SK-N-MC (cell line): ENCODE measurements around the gene GMDS.

Experiments
- DNase-seq: peaks from one replicate; pipeline ENCODE4 v3.0.0-alpha.2; 2011; ENCODE audit warnings: low read depth, low spot score
- H3K27ac ChIP-seq: fragments of 200-600 bp; sonication (generic); 2 replicates; pipeline ENCODE4 v1.5.1; 2016; ENCODE audit warnings: mixed run types
- H3K36me3 ChIP-seq: fragments of 200-600 bp; sonication (generic); 2 replicates; pipeline ENCODE4 v1.6.1; 2017; ENCODE audit warnings: antibody characterized with exemption, low read length, mixed read lengths; ENCODE audit not compliant: insufficient read depth
- H3K4me3 ChIP-seq: fragments of 200-600 bp; sonication (generic); 2 replicates; pipeline ENCODE4 v1.5.1; 2016
- H3K9ac ChIP-seq: fragments of 200-600 bp; sonication (generic); 2 replicates; pipeline ENCODE4 v1.8.0; 2017; ENCODE audit warnings: mixed run types, mixed read lengths; ENCODE audit not compliant: insufficient read length
- H3K9me3 ChIP-seq: fragments of 200-600 bp; sonication (generic); 2 replicates; pipeline ENCODE4 v1.6.1; 2017; ENCODE audit warnings: low read depth, mild to moderate bottlenecking, antibody characterized with exemption, low read length, moderate library complexity, mixed read lengths
- EZH2 ChIP-seq: fragments of 200-600 bp; sonication (generic); IDR thresholded peaks from one replicate; pipeline ENCODE4 v1.6.1; 2017; ENCODE audit warnings: antibody characterized with exemption
- FOXP2 ChIP-seq: optimal IDR thresholded peaks from 2 replicates; pipeline ENCODE3; 2011; ENCODE audit warnings: mild to moderate bottlenecking, moderate library complexity; ENCODE audit not compliant: insufficient read depth; ENCODE audit errors: extremely low read length, control extremely low read depth
- POLR2AphosphoS5 ChIP-seq: IDR thresholded peaks from 2 replicates; pipeline ENCODE4 v1.6.1; 2012; ENCODE audit warnings: mild to moderate bottlenecking, low read depth, low read length, borderline replicate concordance

GMDS gene

DNA sequence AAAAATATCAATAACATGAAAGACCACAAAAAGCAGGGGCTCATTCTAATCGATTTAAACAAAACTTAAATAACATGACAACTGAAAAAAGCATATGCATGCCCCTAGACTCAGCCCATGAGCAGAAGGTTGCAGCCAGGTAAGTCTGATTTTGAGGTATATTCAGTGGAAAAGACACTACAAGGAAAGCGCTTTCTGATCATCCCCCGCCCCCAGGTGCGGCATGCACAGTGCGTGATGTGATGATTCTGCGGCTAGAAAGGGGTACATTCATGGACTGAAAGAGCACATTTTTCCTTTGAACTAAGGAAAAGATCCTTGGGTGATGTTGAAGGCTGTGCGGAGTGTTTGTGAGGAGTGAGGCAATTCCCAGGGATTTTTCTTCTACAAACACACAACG, 652.6 kb downstream of the GMDS start:
- no peak overlapping the region for H3K9ac ChIP-seq
- DNase-seq = no peak
- no peak overlapping the region for H3K27ac ChIP-seq
- H3K4me3 ChIP-seq = no peak overlapping the region
- H3K9me3 ChIP-seq = no peaks in the 10 kb centered on the region
- no peaks in the 10 kb centered on the region for H3K36me3 ChIP-seq
- TF ChIP-seq FOXP2 (no peak), EZH2 (no peak), POLR2AphosphoS5 (no peak)

DNA sequence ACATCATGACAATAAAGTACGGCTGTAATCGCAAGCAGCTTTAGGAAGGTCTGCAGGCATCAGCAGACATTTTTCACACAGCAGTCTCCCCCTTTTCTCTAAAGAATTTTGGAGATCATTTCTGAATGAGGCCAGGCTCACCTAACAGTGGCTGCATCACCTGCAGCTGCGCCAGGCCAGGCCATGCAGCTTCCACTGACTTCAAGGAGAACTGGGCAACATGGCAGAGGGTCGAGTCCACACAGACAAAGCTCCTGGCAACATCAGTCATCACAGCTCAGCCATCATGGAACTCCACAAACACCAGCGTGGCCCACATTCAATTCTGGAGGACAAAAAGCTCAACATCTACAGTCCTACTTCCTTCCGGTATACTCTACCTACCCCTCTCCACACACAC, 653.5 kb downstream of the GMDS start:
- H3K36me3 ChIP-seq = no peaks in the 10 kb centered on the region
- H3K27ac ChIP-seq = no peak overlapping the region
- no peak overlapping the region for H3K4me3 ChIP-seq
- H3K9me3 ChIP-seq = no peaks in the 10 kb centered on the region
- TF ChIP-seq EZH2 = no peak
- TF ChIP-seq POLR2AphosphoS5 = no peak
- no peak for TF ChIP-seq FOXP2
- no peak for DNase-seq
- H3K9ac ChIP-seq = no peak overlapping the region

- Histone ChIP-seq H3K9ac (no peak overlapping the region), H3K27ac (no peak overlapping the region), H3K9me3 (no peaks in the 10 kb centered on the region), H3K36me3 (no peaks in the 10 kb centered on the region), H3K4me3 (no peak overlapping the region)
- no peak for DNase-seq
- no peak for TF ChIP-seq EZH2
- no peak for TF ChIP-seq FOXP2
- no peak for TF ChIP-seq POLR2AphosphoS5
Measured at GRCh38 chr6:1591243-1591642, 654.2 kb downstream of the GMDS start.

- H3K4me3 ChIP-seq = no peak overlapping the region
- TF ChIP-seq POLR2AphosphoS5 = no peak
- no peak for TF ChIP-seq EZH2
- no peak for TF ChIP-seq FOXP2
- no peak overlapping the region for H3K9ac ChIP-seq
- no peak overlapping the region for H3K27ac ChIP-seq
- DNase-seq = no peak
- no peaks in the 10 kb centered on the region for H3K9me3 ChIP-seq
- no peaks in the 10 kb centered on the region for H3K36me3 ChIP-seq
Measured at GRCh38 chr6:1590580-1590979, 654.8 kb downstream of the GMDS start.

DNA sequence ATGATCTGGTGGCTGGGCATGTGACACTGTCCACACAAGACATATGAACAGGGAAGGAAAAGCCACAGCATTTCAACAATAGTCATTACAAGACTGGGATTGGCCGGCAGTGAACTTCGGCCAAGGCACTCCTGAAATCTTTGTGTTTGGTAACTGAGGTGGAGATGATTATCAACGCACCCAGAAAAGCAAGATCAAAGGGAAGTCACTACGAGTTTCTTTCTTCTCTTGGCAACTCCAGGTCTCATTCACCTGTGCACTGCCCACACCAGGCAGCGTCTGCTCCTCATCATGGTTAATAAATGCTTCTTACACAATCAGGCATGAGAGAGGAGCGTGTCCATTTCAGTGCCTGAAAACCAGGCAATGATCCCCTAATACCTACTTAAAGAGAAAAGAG, 656.2 kb downstream of the GMDS start:
- DNase-seq = no peak
- TF ChIP-seq POLR2AphosphoS5 (no peak), FOXP2 (no peak), EZH2 (no peak)
- Histone ChIP-seq H3K9ac (no peak overlapping the region), H3K27ac (no peak overlapping the region), H3K4me3 (no peak overlapping the region), H3K36me3 (no peaks in the 10 kb centered on the region), H3K9me3 (no peaks in the 10 kb centered on the region)

DNA sequence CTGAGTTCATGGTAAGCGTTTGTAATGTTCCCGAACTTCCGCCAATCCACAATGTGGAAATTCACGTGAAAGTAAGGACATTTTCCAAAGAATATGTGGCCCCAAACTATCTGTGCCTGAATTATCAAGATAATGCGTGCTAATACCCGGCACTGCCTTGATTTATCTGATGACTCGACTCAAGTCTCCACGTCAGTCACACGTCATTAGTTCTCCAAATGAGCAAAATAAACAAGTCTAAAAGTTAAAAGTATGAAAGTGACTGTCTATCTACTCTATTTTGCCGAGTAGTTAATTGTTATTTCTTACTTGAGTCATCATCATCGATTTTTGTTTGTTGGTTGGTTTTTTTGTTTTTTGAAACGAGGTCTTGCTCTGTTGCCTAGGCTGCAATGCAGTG, 657.4 kb downstream of the GMDS start:
- no peaks in the 10 kb centered on the region for H3K9me3 ChIP-seq
- no peaks in the 10 kb centered on the region for H3K36me3 ChIP-seq
- no peak for TF ChIP-seq EZH2
- no peak for TF ChIP-seq FOXP2
- no peak for TF ChIP-seq POLR2AphosphoS5
- no peak overlapping the region for H3K9ac ChIP-seq
- no peak overlapping the region for H3K27ac ChIP-seq
- no peak for DNase-seq
- no peak overlapping the region for H3K4me3 ChIP-seq

- H3K9ac ChIP-seq = no peak overlapping the region
- H3K4me3 ChIP-seq = no peak overlapping the region
- DNase-seq = no peak
- TF ChIP-seq FOXP2 = no peak
- TF ChIP-seq EZH2 = no peak
- no peak for TF ChIP-seq POLR2AphosphoS5
- H3K27ac ChIP-seq = no peak overlapping the region
- H3K9me3 ChIP-seq = no peaks in the 10 kb centered on the region
- H3K36me3 ChIP-seq = no peaks in the 10 kb centered on the region
Measured at GRCh38 chr6:1587546-1587945, 657.9 kb downstream of the GMDS start.

DNA sequence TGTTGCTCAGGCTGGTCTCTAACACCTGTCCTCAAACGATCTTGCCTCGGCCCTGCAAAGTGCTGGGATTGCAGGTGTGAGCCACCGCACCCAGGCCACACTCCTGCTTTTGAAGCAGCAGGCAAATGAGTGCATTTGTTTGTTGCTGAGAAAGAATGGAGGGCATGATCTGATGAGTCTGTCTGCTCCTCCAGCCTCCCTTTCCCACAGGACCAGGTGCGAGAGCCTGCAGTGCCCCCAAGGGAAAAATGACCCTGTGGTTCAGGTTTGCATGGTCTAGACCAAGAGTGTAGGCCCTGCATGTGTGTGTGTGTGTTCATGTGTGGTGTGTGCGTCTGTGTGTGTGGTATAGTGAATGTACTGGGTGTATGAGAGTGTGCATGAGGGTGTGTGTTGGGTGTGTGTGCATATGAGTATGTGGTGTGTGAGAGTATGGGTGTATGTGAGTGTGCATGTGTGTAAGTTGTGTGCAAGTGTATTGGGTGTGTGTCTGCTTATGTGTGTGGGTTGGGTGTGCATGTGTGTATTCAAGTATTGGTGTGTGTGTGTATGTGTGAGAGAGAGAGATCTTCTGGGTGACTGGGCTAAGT, 658.4 kb downstream of the GMDS start:
- Histone ChIP-seq H3K9ac (no peak overlapping the region), H3K27ac (no peak overlapping the region), H3K36me3 (no peaks in the 10 kb centered on the region), H3K9me3 (no peaks in the 10 kb centered on the region), H3K4me3 (no peak overlapping the region)
- TF ChIP-seq EZH2 (no peak), FOXP2 (no peak), POLR2AphosphoS5 (no peak)
- no peak for DNase-seq

GRCh38 chr6:1586256-1586655, 659.1 kb downstream of the GMDS start:
- H3K27ac ChIP-seq = no peak overlapping the region
- TF ChIP-seq POLR2AphosphoS5 = no peak
- TF ChIP-seq EZH2 = no peak
- TF ChIP-seq FOXP2 = no peak

DNA sequence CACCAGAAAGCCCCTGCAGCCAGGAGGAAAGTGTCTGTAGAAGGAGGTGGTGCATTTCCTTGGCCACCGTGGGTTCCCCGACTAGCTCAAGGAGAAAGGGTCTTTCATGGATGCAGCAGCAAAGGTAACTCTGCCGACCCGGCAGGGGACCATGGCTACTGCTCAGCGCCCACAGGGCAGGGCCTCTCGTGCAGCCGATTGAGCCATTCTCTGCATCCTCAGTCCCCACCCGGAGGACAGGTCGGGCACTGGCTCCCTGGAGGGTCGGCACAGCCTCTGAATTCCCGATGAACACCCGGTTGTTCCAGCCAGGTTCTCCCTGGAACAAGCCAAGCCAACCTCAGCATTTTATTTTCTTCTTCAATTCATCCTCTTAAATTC, 659.7 kb downstream of the GMDS start:
- Histone ChIP-seq H3K9me3 (no peaks in the 10 kb centered on the region), H3K27ac (no peak overlapping the region), H3K9ac (no peak overlapping the region), H3K36me3 (no peaks in the 10 kb centered on the region), H3K4me3 (no peak overlapping the region)
- no peak for DNase-seq
- TF ChIP-seq EZH2 = no peak

More at GRCh38 chr6:1586256-1586655, 659.1 kb downstream of the GMDS start:
- no peak for DNase-seq
- Histone ChIP-seq H3K4me3 (no peak overlapping the region), H3K9ac (no peak overlapping the region), H3K36me3 (no peaks in the 10 kb centered on the region), H3K9me3 (no peaks in the 10 kb centered on the region)
